MM.1S (cell line): ENCODE data around the gene PTTG2.

Source experiments
- CTCF ChIP-seq: fragments of 300-600 bp; sonication (generic); IDR thresholded peaks from 2 replicates; pipeline ENCODE4 v1.5.1; 2016; ENCODE audit warnings: antibody characterized with exemption, low read length, mixed read lengths
- EZH2phosphoT487 ChIP-seq: fragments of 300-600 bp; sonication (generic); IDR thresholded peaks from 2 replicates; pipeline ENCODE4 v1.6.1; 2018; ENCODE audit warnings: antibody characterized with exemption, low read length

- no peak for TF ChIP-seq CTCF
- TF ChIP-seq EZH2phosphoT487: no peak
Measured at GRCh38 chr4:37995981-37996775, 36.0 kb downstream of the PTTG2 start.
